SIG-M5 (cell line): ENCODE results near the gene DSG4.

Source experiments
- DNase-seq: peaks from one replicate; lab custom pipeline; 2025; lab: John Stamatoyannopoulos, UW

The DSG4 gene

GRCh38 chr18:31407649-31408048 lies 31.1 kb downstream of the DSG4 start:
- no peak for DNase-seq

- no peak for DNase-seq
Observed at GRCh38 chr18:31409276-31409675, 32.7 kb downstream of the DSG4 start.

GRCh38 chr18:31410716-31411483 lies 34.3 kb downstream of the DSG4 start:
- no peak for DNase-seq

- no peak for DNase-seq
Observed at GRCh38 chr18:31413137-31413536, 36.6 kb downstream of the DSG4 start.

- DNase-seq = no peak
Observed at GRCh38 chr18:31417850-31418249, 41.3 kb downstream of the DSG4 start.

GRCh38 chr18:31419457-31419932 lies 42.9 kb downstream of the DSG4 start:
- DNase-seq = no peak

- no peak for DNase-seq
Observed at GRCh38 chr18:31420032-31420431, 43.5 kb downstream of the DSG4 start.

GRCh38 chr18:31420524-31420923 lies 43.9 kb downstream of the DSG4 start:
- no peak for DNase-seq

GRCh38 chr18:31424383-31424988 lies 47.9 kb downstream of the DSG4 start:
- DNase-seq = no peak

- DNase-seq = no peak
Observed at GRCh38 chr18:31426021-31426420, 49.4 kb downstream of the DSG4 start.

- DNase-seq = no peak
Observed at GRCh38 chr18:31426871-31427406, 50.4 kb downstream of the DSG4 start.

- DNase-seq = no peak
Observed at GRCh38 chr18:31428211-31428610, 51.6 kb downstream of the DSG4 start.

GRCh38 chr18:31429623-31430022 lies 53.0 kb downstream of the DSG4 start:
- DNase-seq = no peak

GRCh38 chr18:31430072-31430471 lies 53.5 kb downstream of the DSG4 start:
- no peak for DNase-seq

GRCh38 chr18:31430554-31430953 lies 54.0 kb downstream of the DSG4 start:
- no peak for DNase-seq

GRCh38 chr18:31432316-31432715 lies 55.7 kb downstream of the DSG4 start:
- DNase-seq = no peak

GRCh38 chr18:31436825-31437224 lies 60.2 kb downstream of the DSG4 start:
- no peak for DNase-seq

GRCh38 chr18:31438402-31438801 lies 61.8 kb downstream of the DSG4 start:
- DNase-seq = no peak

GRCh38 chr18:31439807-31440325 lies 63.3 kb downstream of the DSG4 start:
- no peak for DNase-seq

GRCh38 chr18:31440787-31441186 lies 64.2 kb downstream of the DSG4 start:
- DNase-seq = no peak

GRCh38 chr18:31441493-31441892 lies 64.9 kb downstream of the DSG4 start:
- no peak for DNase-seq

- no peak for DNase-seq
Observed at GRCh38 chr18:31444142-31444541, 67.6 kb downstream of the DSG4 start.

- no peak for DNase-seq
Observed at GRCh38 chr18:31445908-31446307, 69.3 kb downstream of the DSG4 start.
